K562 (cell line): ENCODE measurements around the gene DEFB110. TPM values are rescaled to one million over a fixed set of nuclear protein-coding genes. Genes with fewer than 3 reads are reported as not detected.
A peak's percentile ranks its signal among the peaks of the same experiment; 100 is the strongest.

Experiments
- C11orf30 ChIP-seq: fragments of 450-650 bp; IDR thresholded peaks from 2 replicates; pipeline ENCODE4 v1.6.1; 2016; ENCODE audit warnings: low read depth, mild to moderate bottlenecking
- ELK3 ChIP-seq: fragments of 450-650 bp; formaldehyde crosslinking; IDR thresholded peaks from 2 replicates; pipeline ENCODE4 v1.4.0; 2020; ENCODE audit warnings: mild to moderate bottlenecking
- EP400 ChIP-seq: fragments of 450-650 bp; IDR thresholded peaks from 2 replicates; pipeline ENCODE4 v1.6.1; 2017; ENCODE audit warnings: antibody characterized with exemption, mild to moderate bottlenecking, moderate library complexity
- FOSL1 ChIP-seq: fragments of 200-800 bp; sonication (Bioruptor generic); conservative IDR thresholded peaks from 2 replicates; pipeline ENCODE4 v1.6.1; 2016; ENCODE audit warnings: missing genetic modification characterization, missing compliant biosample characterization
- JUN ChIP-seq, 2 experiments: sonication (generic) in 1 of 2; formaldehyde crosslinking in 1 of 2; IDR thresholded peaks; 2 replicates each; pipeline versions ENCODE4 v1.6.1 to v1.8.0; 2012 to 2022; ENCODE audit warnings: borderline replicate concordance in 2 of 2, mild to moderate bottlenecking in 2 of 2, improper control_type of control experiment in 1 of 2, low read depth in 1 of 2, low read length in 1 of 2, missing genetic modification reagents in 1 of 2
- KDM1A ChIP-seq, 2 experiments: fragments of 450-650 bp; IDR thresholded peaks; 2 replicates each; pipeline ENCODE4 v1.6.1; 2016; ENCODE audit warnings: mild to moderate bottlenecking in 2 of 2
- MAFF ChIP-seq: IDR thresholded peaks from 2 replicates; pipeline ENCODE4 v1.6.1; 2012; ENCODE audit warnings: low read length, improper control_type of control experiment
- NFE2 ChIP-seq: IDR thresholded peaks from 2 replicates; pipeline ENCODE4 v1.6.1; 2014; ENCODE audit warnings: antibody characterized with exemption, low read depth
- NFRKB ChIP-seq: fragments of 450-650 bp; IDR thresholded peaks from 2 replicates; pipeline ENCODE4 v1.6.1; 2016; ENCODE audit warnings: low read depth
- RCOR1 ChIP-seq, 2 experiments: IDR thresholded peaks; 2 replicates each; pipeline ENCODE4 v1.6.1; 2012; ENCODE audit warnings: low read depth in 2 of 2, low read length in 2 of 2, borderline replicate concordance in 1 of 2, improper control_type of control experiment in 1 of 2
- SLC30A9 ChIP-seq: fragments of 250-450 bp; sonication (Bioruptor Pico); IDR thresholded peaks from 2 replicates; pipeline ENCODE4 v1.8.0; 2022; ENCODE audit warnings: mild to moderate bottlenecking, moderate library complexity
- SMAD3 ChIP-seq: fragments of 450-650 bp; formaldehyde crosslinking; conservative IDR thresholded peaks from 2 replicates; pipeline ENCODE4 v1.4.0; 2020; ENCODE audit warnings: mild to moderate bottlenecking
- STAT5B ChIP-seq: fragments of 250-450 bp; sonication (Bioruptor Pico); IDR thresholded peaks from 2 replicates; pipeline ENCODE4 v1.8.0; 2021; ENCODE audit warnings: mild to moderate bottlenecking, inconsistent platforms
- TCF15 ChIP-seq: fragments of 250-450 bp; sonication (Bioruptor Pico); IDR thresholded peaks from 2 replicates; pipeline ENCODE4 v1.8.0; 2022; ENCODE audit warnings: moderate library complexity, mild to moderate bottlenecking, inconsistent platforms
- YY1 ChIP-seq, 3 experiments: IDR thresholded peaks; 2 replicates each; pipeline ENCODE4 v1.6.1; 2011; ENCODE audit warnings: low read length in 2 of 3, mild to moderate bottlenecking in 2 of 3, moderate library complexity in 2 of 3, borderline replicate concordance in 1 of 3, control low read depth in 1 of 3, low read depth in 1 of 3; ENCODE audit not compliant: insufficient read depth in 3 of 3, insufficient replicate concordance in 2 of 3, control insufficient read depth in 1 of 3, insufficient read length in 1 of 3; ENCODE audit errors: extremely low read depth in 1 of 3
- ZNF121 ChIP-seq: sonication (generic); formaldehyde crosslinking; conservative IDR thresholded peaks from 2 replicates; pipeline ENCODE4 v1.8.0; 2022; ENCODE audit warnings: missing genetic modification reagents
- ZNF79 ChIP-seq: fragments of 250-450 bp; sonication (Bioruptor Pico); IDR thresholded peaks from 2 replicates; pipeline ENCODE4 v1.4.0; 2020; ENCODE audit warnings: low read depth, mild to moderate bottlenecking, moderate library complexity
- ZSCAN32 ChIP-seq: fragments of 450-650 bp; formaldehyde crosslinking; IDR thresholded peaks from 2 replicates; pipeline ENCODE4 v1.4.0; 2020; ENCODE audit warnings: mild to moderate bottlenecking, moderate library complexity
- polyA plus RNA-seq, 8 experiments: library from polyadenylated mRNA; depleted of rRNA in 4 of 8; stranded (reverse) in 5 of 8; unstranded in 3 of 8; fragments of >200 nt; fragmentation: Nextera tagmentation in 2 of 8; fragmentation: Illumina TruSeq in 1 of 8; extraction: Ambion mirVana in 2 of 8; extraction: Trizol in 1 of 8; gene quantifications; 2 replicates each; pipeline versions ENCODE4 v1.2.1 to v1.2.3, GENCODE V29; 2011 to 2014; ENCODE audit warnings: inconsistent platforms in 1 of 8, missing spikeins in 1 of 8
- total RNA-seq, 7 experiments: library from RNA; depleted of rRNA in 6 of 7; stranded (reverse); fragments of >200 nt in 6 of 7; fragmentation: Illumina TruSeq in 2 of 7; extraction: Trizol in 2 of 7; gene quantifications; 2 replicates each; pipeline versions ENCODE4 v1.2.1 to v1.2.3, GENCODE V29; 2011 to 2021; ENCODE audit warnings: low replicate concordance in 1 of 7
- TF ChIP-seq, protein P1 (sequence below): sonication (generic); formaldehyde crosslinking; IDR thresholded peaks from 2 replicates; pipeline ENCODE4 v1.5.0; 2020; ENCODE audit warnings: missing genetic modification reagents

The DEFB110 gene
- total and polyA plus RNA-seq, 9 of the 15 experiments (the other 6 are each of a cell fraction or from before 2014, with no cell fraction given): not detected

- TF ChIP-seq ELK3 (no peak), STAT5B (no peak), JUN (IDR thresholded peaks at IDR 0.05; ENCODE audit: borderline replicate concordance, low read depth, low read length) (0 out of 2 replicates have a peak, but pooled peaks have one; percentile 34), JUN (CRISPR knock-in tag; IDR thresholded peaks at IDR 0.05; ENCODE audit: borderline replicate concordance) (no peak), KDM1A (IDR thresholded peaks at IDR 0.05) (peak; percentile 32 to 38; a peak in 2 of 4 replicates), NFE2 (peak; percentile 69), C11orf30 (peak; percentile 93), RCOR1 (IDR thresholded peaks at IDR 0.05; ENCODE audit: borderline replicate concordance in 1 of 2, low read depth in 2 of 2, low read length in 2 of 2) (0 out of 4 replicates have a peak, but pooled peaks of 1 of the 2 experiments have one; percentile 11), FOSL1 (peak; percentile 73), YY1 (IDR thresholded peaks at IDR 0.05; ENCODE audit: borderline replicate concordance in 1 of 3, control insufficient read depth in 1 of 3, extremely low read depth in 1 of 3, insufficient read depth in 3 of 3, insufficient read length in 1 of 3, insufficient replicate concordance in 2 of 3, low read depth in 1 of 3, low read length in 2 of 3) (no peak), ZNF121 (CRISPR knock-in tag) (no peak), SLC30A9 (CRISPR knock-in tag) (no peak), ZSCAN32 (CRISPR knock-in tag) (no peak), NFRKB (no peak), ZNF79 (CRISPR knock-in tag) (no peak), MAFF (peak; percentile 70), SMAD3 (CRISPR knock-in tag) (no peak), TCF15 (no peak), EP400 (no peak)
- TF ChIP-seq, protein P1, sequence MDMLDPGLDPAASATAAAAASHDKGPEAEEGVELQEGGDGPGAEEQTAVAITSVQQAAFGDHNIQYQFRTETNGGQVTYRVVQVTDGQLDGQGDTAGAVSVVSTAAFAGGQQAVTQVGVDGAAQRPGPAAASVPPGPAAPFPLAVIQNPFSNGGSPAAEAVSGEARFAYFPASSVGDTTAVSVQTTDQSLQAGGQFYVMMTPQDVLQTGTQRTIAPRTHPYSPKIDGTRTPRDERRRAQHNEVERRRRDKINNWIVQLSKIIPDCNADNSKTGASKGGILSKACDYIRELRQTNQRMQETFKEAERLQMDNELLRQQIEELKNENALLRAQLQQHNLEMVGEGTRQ: no peak
Observed at GRCh38 chr6:49980898-49981297, 40.9 kb downstream of the DEFB110 start (continued).
